CD1c-positive myeloid dendritic cell (primary cell): Measurements from ENCODE around the gene VSTM2L.

ENCODE experiments used
- DNase-seq: peaks from one replicate; pipeline ENCODE4 v3.0.0-alpha.2; 2016; ENCODE audit errors: extremely low spot score

VSTM2L gene

GRCh38 chr20:37899105-37900045, 3.6 kb upstream of the VSTM2L start:
- DNase-seq: no peak

- DNase-seq: peak; percentile 10
Observed at GRCh38 chr20:37901240-37901639, 1.7 kb upstream of the VSTM2L start.

- DNase-seq: peak; percentile 47
Observed at GRCh38 chr20:37901654-37902503, 1.0 kb upstream of the VSTM2L start.

- DNase-seq: no peak
Observed at GRCh38 chr20:37903317-37904007, 535 bp downstream of the VSTM2L start.

GRCh38 chr20:37904008-37904642, 1.2 kb downstream of the VSTM2L start:
- no peak for DNase-seq

GRCh38 chr20:37904845-37905373, 2.0 kb downstream of the VSTM2L start:
- no peak for DNase-seq

- no peak for DNase-seq
Observed at GRCh38 chr20:37905671-37906613, 3.0 kb downstream of the VSTM2L start.

GRCh38 chr20:37907330-37907676, 4.4 kb downstream of the VSTM2L start:
- DNase-seq: no peak

- DNase-seq: no peak
Observed at GRCh38 chr20:37907677-37908401, 4.9 kb downstream of the VSTM2L start.

GRCh38 chr20:37911261-37911660, 8.3 kb downstream of the VSTM2L start:
- no peak for DNase-seq

GRCh38 chr20:37911838-37912281, 8.9 kb downstream of the VSTM2L start:
- peak; percentile 12 for DNase-seq

GRCh38 chr20:37912874-37913273, 9.9 kb downstream of the VSTM2L start:
- no peak for DNase-seq

GRCh38 chr20:37913567-37914366, 10.8 kb downstream of the VSTM2L start:
- no peak for DNase-seq

- DNase-seq: no peak
Observed at GRCh38 chr20:37914367-37914671, 11.4 kb downstream of the VSTM2L start.

- no peak for DNase-seq
Observed at GRCh38 chr20:37914672-37915433, 11.9 kb downstream of the VSTM2L start.

GRCh38 chr20:37915434-37915787, 12.5 kb downstream of the VSTM2L start:
- no peak for DNase-seq

GRCh38 chr20:37915800-37916570, 13.1 kb downstream of the VSTM2L start:
- DNase-seq: no peak
